Measurements from ENCODE around the gene TIGD2.
A peak's percentile ranks its signal among the peaks of the same experiment; 100 is the strongest.

The TIGD2 gene

GRCh38 chr4:89146196-89146595 is 34.9 kb downstream of the TIGD2 start:
- Histone ChIP-seq H3K9me3 (no peaks in the 10 kb centered on the region), H3K36me3 (no peaks in the 10 kb centered on the region), H3K27me3 (0 out of 2 replicates have a peak, but pooled peaks cover 2% of the 10 kb centered on the region), H3K4me1 (no peaks in the 10 kb centered on the region), H3K4me3 (ENCODE audit: low read depth, low read length) (no peak overlapping the region)
- TF ChIP-seq CTCF (IDR thresholded peaks at IDR 0.05; ENCODE audit: low read depth, low read length) = no peak
- no peak for DNase-seq

- H3K4me1 ChIP-seq = no peaks in the 10 kb centered on the region
- DNase-seq = no peak
- no peaks in the 10 kb centered on the region for H3K9me3 ChIP-seq
- no peak for TF ChIP-seq CTCF (IDR thresholded peaks at IDR 0.05; ENCODE audit: low read depth, low read length)
- no peaks in the 10 kb centered on the region for H3K36me3 ChIP-seq
- no peaks in the 10 kb centered on the region for H3K27me3 ChIP-seq
- H3K4me3 ChIP-seq (ENCODE audit: low read depth, low read length) = no peak overlapping the region
Observed at GRCh38 chr4:89152972-89153371, 41.6 kb downstream of the TIGD2 start.

DNA sequence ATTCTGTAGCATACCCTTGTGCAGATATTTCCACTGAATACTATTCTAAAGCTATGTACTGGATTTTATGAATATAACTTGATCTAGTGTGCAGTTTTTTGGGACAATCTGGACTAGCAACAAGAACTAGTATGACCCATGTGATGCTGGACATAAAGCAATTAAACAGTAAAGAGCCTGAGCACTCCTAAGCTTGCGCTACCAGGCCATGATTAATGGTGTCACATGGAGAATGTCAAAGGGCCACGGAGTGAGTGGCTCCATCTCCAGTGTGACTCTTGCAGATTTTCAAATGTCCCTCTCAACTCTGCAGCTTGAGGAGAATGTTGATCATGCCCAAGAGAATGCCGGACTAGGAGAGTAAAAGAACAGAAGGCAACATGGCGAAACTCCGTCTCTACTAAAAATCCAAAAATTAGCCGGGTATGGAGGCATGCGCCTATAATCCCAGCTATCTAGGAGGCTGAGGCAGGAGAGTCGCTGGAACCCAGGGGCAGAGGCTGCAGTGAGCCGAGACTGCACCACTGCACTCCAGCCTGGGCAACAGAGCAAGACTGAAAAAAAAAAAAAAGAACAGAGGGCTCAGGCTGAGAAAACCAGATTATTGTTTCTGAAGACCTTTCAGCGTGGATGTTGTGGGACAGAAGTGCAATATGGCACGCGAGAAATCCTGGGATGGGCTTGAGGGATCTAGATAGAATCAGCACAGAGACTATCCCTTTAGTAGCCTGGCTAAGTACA is 45.0 kb downstream of the TIGD2 start:
- TF ChIP-seq CTCF (IDR thresholded peaks at IDR 0.05; ENCODE audit: low read depth, low read length) = no peak
- no peak overlapping the region for H3K4me3 ChIP-seq (ENCODE audit: low read depth, low read length)
- H3K36me3 ChIP-seq = no peaks in the 10 kb centered on the region
- H3K4me1 ChIP-seq = 0 out of 2 replicates have a peak, but pooled peaks cover 3% of the 10 kb centered on the region
- no peak for DNase-seq
- H3K27me3 ChIP-seq = peaks cover 6% of the 10 kb centered on the region; the same call in 1 of the 2 replicates
- no peaks in the 10 kb centered on the region for H3K9me3 ChIP-seq

DNA sequence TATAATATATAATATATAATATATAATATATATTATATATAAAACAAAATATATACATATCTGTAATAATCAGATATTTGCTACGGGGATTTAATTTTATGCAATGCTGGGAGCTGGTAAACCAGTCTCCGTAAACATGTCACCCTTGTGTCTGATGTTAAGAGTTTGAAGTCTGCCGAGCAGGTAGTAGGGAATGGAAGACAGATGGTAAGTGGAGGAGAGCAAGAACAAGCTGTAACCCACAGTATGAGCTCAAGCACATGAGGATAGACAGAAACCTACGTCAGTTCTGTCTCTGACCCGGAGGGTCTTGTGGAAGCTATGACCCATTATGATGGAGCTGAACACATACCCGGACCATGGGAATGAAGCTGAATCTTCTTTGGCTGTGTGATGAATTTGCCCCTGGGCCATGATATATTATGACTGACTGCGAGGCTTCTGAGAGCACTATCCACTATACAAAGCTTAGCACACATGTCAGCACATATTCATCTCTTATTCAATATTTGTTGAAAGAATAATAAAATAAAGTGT is 46.2 kb downstream of the TIGD2 start:
- H3K9me3 ChIP-seq = no peaks in the 10 kb centered on the region
- H3K27me3 ChIP-seq = peaks cover 9% of the 10 kb centered on the region
- no peak for DNase-seq
- no peaks in the 10 kb centered on the region for H3K36me3 ChIP-seq
- H3K4me3 ChIP-seq (ENCODE audit: low read depth, low read length) = no peak overlapping the region
- no peak for TF ChIP-seq CTCF (IDR thresholded peaks at IDR 0.05; ENCODE audit: low read depth, low read length)
- H3K4me1 ChIP-seq = 0 out of 2 replicates have a peak, but pooled peaks cover 3% of the 10 kb centered on the region

GRCh38 chr4:89158884-89159503 is 47.7 kb downstream of the TIGD2 start:
- TF ChIP-seq CTCF (IDR thresholded peaks at IDR 0.05; ENCODE audit: low read depth, low read length) = peak; percentile 67
- Histone ChIP-seq H3K36me3 (no peaks in the 10 kb centered on the region), H3K9me3 (no peaks in the 10 kb centered on the region), H3K27me3 (peaks cover 9% of the 10 kb centered on the region), H3K4me1 (0 out of 2 replicates have a peak, but pooled peaks cover 3% of the 10 kb centered on the region), H3K4me3 (ENCODE audit: low read depth, low read length) (no peak overlapping the region)
- no peak for DNase-seq

DNA sequence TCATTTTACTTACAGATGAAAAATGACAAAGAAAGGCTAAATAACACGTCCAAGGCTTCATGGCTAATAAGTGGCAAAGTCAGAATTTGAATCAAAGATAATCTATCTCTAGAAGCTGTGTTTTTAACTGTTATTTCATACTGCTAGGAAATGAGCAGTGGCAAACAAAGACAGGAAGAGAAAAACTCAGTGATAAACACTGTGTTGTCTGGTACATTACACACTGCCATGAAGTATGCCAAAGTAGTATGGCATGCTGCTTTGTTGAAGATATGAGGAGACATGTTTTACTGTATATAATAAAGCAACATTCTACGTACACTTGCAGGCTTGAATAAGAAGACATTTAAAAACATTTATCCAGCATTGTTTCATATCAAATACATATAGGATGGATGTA is 49.5 kb downstream of the TIGD2 start:
- no peak for DNase-seq
- Histone ChIP-seq H3K9me3 (no peaks in the 10 kb centered on the region), H3K4me1 (0 out of 2 replicates have a peak, but pooled peaks cover 3% of the 10 kb centered on the region), H3K4me3 (ENCODE audit: low read depth, low read length) (no peak overlapping the region), H3K27me3 (peaks cover 9% of the 10 kb centered on the region), H3K36me3 (no peaks in the 10 kb centered on the region)
- TF ChIP-seq CTCF (IDR thresholded peaks at IDR 0.05; ENCODE audit: low read depth, low read length) = no peak

All from BE2C (cell line).